Measurements from ENCODE around the gene LSM8.

The LSM8 gene

GRCh38 chr7:118183786-118184564, at the start of gene LSM8:
Gene LSM8, plus strand, starts transcription at chr7:118184164. Its CDS starts 60 bp downstream, at chr7:118184224.
- H3K27ac ChIP-seq (ENCODE audit: extremely low read depth, low read depth, low read length) = peak within 1 kb of the TSS; percentile 69
- H3K36me3 ChIP-seq (ENCODE audit: control insufficient read depth in 2 of 2, insufficient read depth in 1 of 2, low read length in 2 of 2) = peaks cover 24 to 25% of the 10 kb centered on the region in 2 experiments
- H3K9me3 ChIP-seq (ENCODE audit: control insufficient read depth, insufficient read depth, low read depth, low read length) = no peaks in the 10 kb centered on the region
- no peaks in the 10 kb centered on the region; the same call in 1 of the 2 replicates for H3K4me1 ChIP-seq (ENCODE audit: control insufficient read depth, insufficient read depth, low read length)
- H3K4me3 ChIP-seq (ENCODE audit: low read depth, low read length) = peak within 1 kb of the TSS; percentile 98
- CTCF ChIA-PET = no interaction called here
- POLR2A ChIA-PET = no interaction called here
- TF ChIP-seq ZNF677 (tag by site-specific recombination; IDR thresholded peaks at IDR 0.05) (no peak), ZNF114 (tag by site-specific recombination; IDR thresholded peaks at IDR 0.05) (no peak), ZNF211 (tag by site-specific recombination; IDR thresholded peaks at IDR 0.05; ENCODE audit: low read depth) (no peak), ZNF426 (tag by site-specific recombination; IDR thresholded peaks at IDR 0.05) (no peak), ZSCAN30 (tag by site-specific recombination; IDR thresholded peaks at IDR 0.05) (peak; percentile 82), ZNF112 (tag by site-specific recombination; IDR thresholded peaks at IDR 0.05) (no peak), ZNF214 (tag by site-specific recombination; IDR thresholded peaks at IDR 0.05; ENCODE audit: borderline replicate concordance) (no peak), ZNF664 (tag by site-specific recombination; IDR thresholded peaks at IDR 0.05) (no peak), ZIC2 (tag by site-specific recombination; IDR thresholded peaks at IDR 0.05) (peak; percentile 92), KLF8 (tag by site-specific recombination; IDR thresholded peaks at IDR 0.05) (peak; percentile 35; the same call in 1 of the 2 replicates), HOXD13 (CRISPR knock-in tag; IDR thresholded peaks at IDR 0.05; ENCODE audit: borderline replicate concordance) (no peak), ZBTB10 (tag by site-specific recombination; IDR thresholded peaks at IDR 0.05) (0 out of 2 replicates have a peak, but pooled peaks have one; percentile 22), ZNF645 (tag by site-specific recombination; IDR thresholded peaks at IDR 0.05) (0 out of 2 replicates have a peak, but pooled peaks have one; percentile 17), ZNF24 (tag by site-specific recombination; IDR thresholded peaks at IDR 0.05) (peak; percentile 37; the same call in 1 of the 2 replicates), HOXA7 (CRISPR knock-in tag; IDR thresholded peaks at IDR 0.05; ENCODE audit: borderline replicate concordance) (no peak), WT1 (tag by site-specific recombination; IDR thresholded peaks at IDR 0.05) (0 out of 2 replicates have a peak, but pooled peaks have one; percentile 18), ZNF843 (tag by site-specific recombination; IDR thresholded peaks at IDR 0.05) (no peak), ZNF37A (tag by site-specific recombination; IDR thresholded peaks at IDR 0.05) (0 out of 2 replicates have a peak, but pooled peaks have one; percentile 47), ZNF544 (tag by site-specific recombination; IDR thresholded peaks at IDR 0.05) (no peak), ZNF223 (tag by site-specific recombination; IDR thresholded peaks at IDR 0.05) (no peak), ZNF121 (tag by site-specific recombination; IDR thresholded peaks at IDR 0.05) (no peak), ZBTB11 (tag by site-specific recombination; conservative IDR thresholded peaks at IDR 0.05; ENCODE audit: low read depth) (peak; percentile 57), ZNF561 (tag by site-specific recombination; IDR thresholded peaks at IDR 0.05; ENCODE audit: borderline replicate concordance) (peak; percentile 75; the same call in 1 of the 2 replicates), ZNF23 (tag by site-specific recombination; IDR thresholded peaks at IDR 0.05; ENCODE audit: borderline replicate concordance) (no peak), ZNF518A (tag by site-specific recombination; conservative IDR thresholded peaks at IDR 0.05; ENCODE audit: low read depth) (peak; percentile 82), ZNF423 (tag by site-specific recombination; IDR thresholded peaks at IDR 0.05) (peak; percentile 25; the same call in 1 of the 2 replicates)
